NCI-H748 treated with DMSO at 0.1 percent for 48 hours (cell line): ENCODE results near the gene FAM13A.
A peak's percentile ranks its signal among the peaks of the same experiment; 100 is the strongest.

Experiments used
- DNase-seq: peaks from one replicate; lab custom pipeline; 2025; lab: John Stamatoyannopoulos, UW

Gene FAM13A

GRCh38 chr4:88720451-88721428 lies 336.2 kb downstream of the FAM13A start:
- DNase-seq = no peak

GRCh38 chr4:88719381-88719780 lies 337.6 kb downstream of the FAM13A start:
- DNase-seq = no peak

GRCh38 chr4:88718098-88718497 lies 338.9 kb downstream of the FAM13A start:
- no peak for DNase-seq

- no peak for DNase-seq
Observed at GRCh38 chr4:88713782-88714181, 343.2 kb downstream of the FAM13A start.

- DNase-seq = no peak
Observed at GRCh38 chr4:88709989-88710388, 347.0 kb downstream of the FAM13A start.

GRCh38 chr4:88706574-88706973 lies 350.4 kb downstream of the FAM13A start:
- no peak for DNase-seq

GRCh38 chr4:88705805-88706492 lies 351.0 kb downstream of the FAM13A start:
- no peak for DNase-seq

- DNase-seq = no peak
Observed at GRCh38 chr4:88705223-88705622, 351.8 kb downstream of the FAM13A start.

- no peak for DNase-seq
Observed at GRCh38 chr4:88702782-88703181, 354.2 kb downstream of the FAM13A start.

GRCh38 chr4:88698519-88698918 lies 358.5 kb downstream of the FAM13A start:
- no peak for DNase-seq

- DNase-seq = peak; percentile 5
Observed at GRCh38 chr4:88697588-88698329, 359.2 kb downstream of the FAM13A start, which contains the start of gene NAP1L5. Gene NAP1L5, minus strand, starts transcription at chr4:88697829. Its CDS starts 75 bp downstream, at chr4:88697754.

GRCh38 chr4:88697141-88697540 lies 359.8 kb downstream of the FAM13A start:
- no peak for DNase-seq

- no peak for DNase-seq
Observed at GRCh38 chr4:88696630-88697029, 360.4 kb downstream of the FAM13A start.

- DNase-seq = no peak
Observed at GRCh38 chr4:88693792-88694191, 363.2 kb downstream of the FAM13A start.

- no peak for DNase-seq
Observed at GRCh38 chr4:88690355-88690754, 366.6 kb downstream of the FAM13A start.

- no peak for DNase-seq
Observed at GRCh38 chr4:88681209-88681608, 375.8 kb downstream of the FAM13A start.
